Hematopoietic multipotent progenitor cell treated with erythropoietin and hydrocortisone succinate and interleukin-3 and kit ligand, for 8 days (in vitro differentiated cells): ENCODE results near the gene CIAO2B.
"Not testable (repeated sequence)": the region's sequence is repeated elsewhere in the genome, so short reads cannot be mapped to it uniquely, and the experiment has no call there.

Experiments
- DNase-seq: peaks from one replicate; pipeline ENCODE4 v3.0.0-alpha.2; 2015

CIAO2B gene

GRCh38 chr16:66903544-66904427 lies 30.4 kb downstream of the CIAO2B start:
- peak; percentile 71 for DNase-seq

- peak; percentile 43 for DNase-seq
Observed at GRCh38 chr16:66902648-66903543, 31.3 kb downstream of the CIAO2B start.

GRCh38 chr16:66901626-66902025 lies 32.6 kb downstream of the CIAO2B start:
- no peak for DNase-seq

GRCh38 chr16:66900721-66901441 lies 33.3 kb downstream of the CIAO2B start:
- DNase-seq: no peak

GRCh38 chr16:66899945-66900710 lies 34.1 kb downstream of the CIAO2B start:
- peak; percentile 91 for DNase-seq

GRCh38 chr16:66899310-66899944 lies 34.8 kb downstream of the CIAO2B start:
- peak; percentile 35 for DNase-seq

- no peak for DNase-seq
Observed at GRCh38 chr16:66898933-66899309, 35.3 kb downstream of the CIAO2B start.

- DNase-seq: no peak
Observed at GRCh38 chr16:66898207-66898606, 36.0 kb downstream of the CIAO2B start.

- DNase-seq: not testable (repeated sequence)
Observed at GRCh38 chr16:66896682-66897081, 37.5 kb downstream of the CIAO2B start.

GRCh38 chr16:66895999-66896398 lies 38.2 kb downstream of the CIAO2B start:
- DNase-seq: no peak

- DNase-seq: no peak
Observed at GRCh38 chr16:66895689-66895979, 38.6 kb downstream of the CIAO2B start.

GRCh38 chr16:66894948-66895688 lies 39.1 kb downstream of the CIAO2B start:
- peak; percentile 80 for DNase-seq

GRCh38 chr16:66894055-66894454 lies 40.1 kb downstream of the CIAO2B start:
- no peak for DNase-seq

GRCh38 chr16:66891797-66892196 lies 42.4 kb downstream of the CIAO2B start:
- no peak for DNase-seq

- DNase-seq: no peak
Observed at GRCh38 chr16:66891360-66891759, 42.8 kb downstream of the CIAO2B start.

- no peak for DNase-seq
Observed at GRCh38 chr16:66890799-66891198, 43.4 kb downstream of the CIAO2B start.

- no peak for DNase-seq
Observed at GRCh38 chr16:66889622-66890021, 44.6 kb downstream of the CIAO2B start.

- DNase-seq: no peak
Observed at GRCh38 chr16:66888647-66889615, 45.3 kb downstream of the CIAO2B start.

- DNase-seq: peak; percentile 58
Observed at GRCh38 chr16:66886914-66887313, 47.3 kb downstream of the CIAO2B start.

GRCh38 chr16:66886321-66886720 lies 47.9 kb downstream of the CIAO2B start:
- DNase-seq: no peak
